Breast epithelium (tissue), 3 donors: ENCODE measurements around the gene TMEM164.

Experiments used
- POLR2AphosphoS5 ChIP-seq, 3 donors: sonication (generic); formaldehyde crosslinking; IDR thresholded peaks; one replicate each; pipeline ENCODE4 v1.6.1; 2017; ENCODE audit warnings: antibody characterized with exemption in 3 of 3
- TF ChIP-seq, protein P1 (sequence below), 3 donors: fragments of 450-650 bp; IDR thresholded peaks; one replicate each; pipeline ENCODE4 v1.5.1; 2016 to 2017; ENCODE audit warnings: antibody characterized with exemption in 3 of 3, mild to moderate bottlenecking in 3 of 3, moderate library complexity in 3 of 3

DNA sequence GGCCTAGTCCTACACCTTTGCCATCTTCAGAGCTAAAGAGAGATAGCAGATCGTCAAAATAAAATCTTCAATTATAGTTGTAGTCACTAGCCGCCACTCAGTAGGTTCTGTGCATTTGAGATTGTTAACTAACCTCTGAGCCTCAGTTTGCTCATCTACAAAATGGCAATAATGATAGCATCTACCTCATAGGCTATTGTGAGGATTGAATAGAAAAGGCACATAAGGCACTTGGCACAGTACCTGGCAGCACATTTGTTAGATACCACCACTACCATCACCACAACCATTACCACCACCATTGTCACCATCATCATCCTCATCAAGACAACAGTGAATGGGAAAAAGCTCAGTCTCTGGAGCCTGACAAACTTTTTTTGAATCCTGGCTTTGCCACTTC, 180.4 kb downstream of the TMEM164 start:
- TF ChIP-seq, protein P1, sequence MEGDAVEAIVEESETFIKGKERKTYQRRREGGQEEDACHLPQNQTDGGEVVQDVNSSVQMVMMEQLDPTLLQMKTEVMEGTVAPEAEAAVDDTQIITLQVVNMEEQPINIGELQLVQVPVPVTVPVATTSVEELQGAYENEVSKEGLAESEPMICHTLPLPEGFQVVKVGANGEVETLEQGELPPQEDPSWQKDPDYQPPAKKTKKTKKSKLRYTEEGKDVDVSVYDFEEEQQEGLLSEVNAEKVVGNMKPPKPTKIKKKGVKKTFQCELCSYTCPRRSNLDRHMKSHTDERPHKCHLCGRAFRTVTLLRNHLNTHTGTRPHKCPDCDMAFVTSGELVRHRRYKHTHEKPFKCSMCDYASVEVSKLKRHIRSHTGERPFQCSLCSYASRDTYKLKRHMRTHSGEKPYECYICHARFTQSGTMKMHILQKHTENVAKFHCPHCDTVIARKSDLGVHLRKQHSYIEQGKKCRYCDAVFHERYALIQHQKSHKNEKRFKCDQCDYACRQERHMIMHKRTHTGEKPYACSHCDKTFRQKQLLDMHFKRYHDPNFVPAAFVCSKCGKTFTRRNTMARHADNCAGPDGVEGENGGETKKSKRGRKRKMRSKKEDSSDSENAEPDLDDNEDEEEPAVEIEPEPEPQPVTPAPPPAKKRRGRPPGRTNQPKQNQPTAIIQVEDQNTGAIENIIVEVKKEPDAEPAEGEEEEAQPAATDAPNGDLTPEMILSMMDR (IDR thresholded peaks at IDR 0.05), result no peak
- no peak for TF ChIP-seq POLR2AphosphoS5 (IDR thresholded peaks at IDR 0.05)
